ENCODE data around the gene ZNF384. TPM values are rescaled to one million over a fixed set of nuclear protein-coding genes. Genes with fewer than 3 reads are reported as not detected.

The ZNF384 gene
- total and polyA plus RNA-seq, 7 donors: 22.0 to 44.9 (median 26.2) TPM

DNA sequence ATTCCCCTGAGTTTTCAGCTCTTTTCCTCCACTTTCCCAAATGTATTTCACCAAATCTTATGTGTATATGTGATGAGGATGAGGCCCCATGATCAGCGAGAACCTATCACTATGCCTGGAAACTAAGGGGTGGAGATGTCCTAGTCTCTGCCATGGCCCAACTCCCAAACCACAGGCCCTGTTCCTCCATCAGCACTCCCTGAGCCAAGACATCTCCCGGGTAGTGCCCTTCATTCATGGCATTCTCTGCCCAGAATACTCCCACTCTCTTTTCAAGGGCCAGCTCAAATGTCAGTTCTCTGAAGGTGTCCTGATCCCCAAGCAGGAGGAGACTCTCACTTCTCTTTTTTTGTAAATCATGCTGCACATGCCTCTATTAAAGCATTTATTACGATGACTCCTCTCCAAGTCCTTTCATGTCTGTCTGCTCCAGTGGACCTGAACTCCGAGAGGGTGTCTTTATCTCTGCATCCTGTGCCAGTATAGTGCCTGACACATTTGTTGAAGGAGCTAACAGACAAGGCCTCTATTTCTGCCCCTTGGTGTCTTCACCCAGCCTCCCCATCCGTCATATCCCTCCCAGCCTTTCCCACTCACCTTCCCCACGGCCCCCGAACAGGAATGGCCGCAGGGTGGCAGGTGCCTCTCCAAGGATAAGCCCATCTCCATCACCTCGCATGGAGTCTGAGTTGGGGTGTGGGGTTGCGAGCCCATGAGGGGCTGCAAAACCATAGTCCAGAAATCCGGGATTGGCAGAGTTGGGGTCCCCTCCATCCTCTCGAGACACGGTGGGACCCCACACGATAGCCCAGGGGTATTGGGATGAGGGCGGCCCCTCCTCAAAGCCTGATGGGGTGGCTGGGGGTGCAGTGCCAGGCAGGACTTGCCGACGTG lies 7.8 kb upstream of the ZNF384 start:
- Histone ChIP-seq H3K4me3 (no peak overlapping the region), H3K27me3 (ENCODE audit: insufficient read depth in 3 of 3, low read length in 2 of 3) (peaks cover 0 to 65% (median 28%) of the 10 kb centered on the region in 3 donors), H3K27ac (no peak overlapping the region), H3K4me1 (no peaks in the 10 kb centered on the region), H3K36me3 (ENCODE audit: insufficient read depth in 1 of 2, low read depth in 1 of 2) (no peaks in the 10 kb centered on the region), H3K9me3 (no peaks in the 10 kb centered on the region)
- ATAC-seq (no peak), DNase-seq (no peak)
- 76 to 78% (median 78%) methylated on average over 17 of the region's 17 CpGs for WGBS, 3 donors
- intact Hi-C loops (cut with DNase I): no loop called here
- TF ChIP-seq, protein P1, sequence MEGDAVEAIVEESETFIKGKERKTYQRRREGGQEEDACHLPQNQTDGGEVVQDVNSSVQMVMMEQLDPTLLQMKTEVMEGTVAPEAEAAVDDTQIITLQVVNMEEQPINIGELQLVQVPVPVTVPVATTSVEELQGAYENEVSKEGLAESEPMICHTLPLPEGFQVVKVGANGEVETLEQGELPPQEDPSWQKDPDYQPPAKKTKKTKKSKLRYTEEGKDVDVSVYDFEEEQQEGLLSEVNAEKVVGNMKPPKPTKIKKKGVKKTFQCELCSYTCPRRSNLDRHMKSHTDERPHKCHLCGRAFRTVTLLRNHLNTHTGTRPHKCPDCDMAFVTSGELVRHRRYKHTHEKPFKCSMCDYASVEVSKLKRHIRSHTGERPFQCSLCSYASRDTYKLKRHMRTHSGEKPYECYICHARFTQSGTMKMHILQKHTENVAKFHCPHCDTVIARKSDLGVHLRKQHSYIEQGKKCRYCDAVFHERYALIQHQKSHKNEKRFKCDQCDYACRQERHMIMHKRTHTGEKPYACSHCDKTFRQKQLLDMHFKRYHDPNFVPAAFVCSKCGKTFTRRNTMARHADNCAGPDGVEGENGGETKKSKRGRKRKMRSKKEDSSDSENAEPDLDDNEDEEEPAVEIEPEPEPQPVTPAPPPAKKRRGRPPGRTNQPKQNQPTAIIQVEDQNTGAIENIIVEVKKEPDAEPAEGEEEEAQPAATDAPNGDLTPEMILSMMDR (IDR thresholded peaks at IDR 0.05): no peak

DNA sequence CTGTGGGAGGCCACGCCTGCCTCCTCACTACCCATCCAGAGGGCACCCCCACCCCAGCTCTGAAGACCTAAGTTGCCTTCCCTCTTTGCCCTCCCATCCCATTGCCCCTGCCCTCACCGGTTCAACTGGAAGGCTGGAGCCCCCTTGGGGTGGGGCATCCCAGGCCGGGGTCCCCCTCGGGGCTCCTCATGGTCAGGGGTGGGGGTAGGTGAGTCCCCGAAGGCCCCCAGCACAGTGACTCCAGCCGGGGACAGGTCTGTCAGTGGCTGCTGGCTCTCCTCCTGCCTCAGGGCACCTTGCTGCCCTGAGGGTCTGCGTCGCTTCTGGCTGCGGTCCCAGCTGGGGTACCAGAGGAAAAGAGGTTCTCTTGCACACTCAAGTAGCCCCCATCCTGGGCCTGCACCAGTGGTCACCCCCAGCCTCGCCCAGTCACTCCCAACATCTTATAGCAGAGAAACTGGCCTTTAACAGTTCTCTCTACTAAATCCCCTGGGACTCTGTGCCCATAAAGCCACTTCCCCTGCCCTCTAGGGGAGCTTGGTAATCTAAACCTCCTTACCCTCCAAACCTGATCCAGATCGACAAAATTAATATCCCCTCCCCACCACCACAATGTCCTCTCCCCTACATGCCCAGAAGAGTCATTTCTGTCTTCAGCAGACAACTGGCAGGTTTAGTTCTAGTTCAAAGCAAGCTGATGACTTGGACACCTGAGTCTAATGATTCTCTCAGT lies 6.3 kb upstream of the ZNF384 start:
- Histone ChIP-seq H3K9me3 (no peaks in the 10 kb centered on the region), H3K27ac (no peak overlapping the region), H3K36me3 (ENCODE audit: insufficient read depth in 1 of 2, low read depth in 1 of 2) (no peaks in the 10 kb centered on the region), H3K27me3 (ENCODE audit: insufficient read depth in 3 of 3, low read length in 2 of 3) (peaks cover 0 to 50% (median 19%) of the 10 kb centered on the region in 3 donors), H3K4me3 (no peak overlapping the region), H3K4me1 (peaks cover 3% of the 10 kb centered on the region)
- WGBS, 3 donors: 65 to 75% (median 69%) methylated on average over 11 of the region's 11 CpGs
- TF ChIP-seq, protein P1 (IDR thresholded peaks at IDR 0.05): no peak
- intact Hi-C loops (cut with DNase I): no loop called here
- no peak for ATAC-seq
- no peak for DNase-seq

DNA sequence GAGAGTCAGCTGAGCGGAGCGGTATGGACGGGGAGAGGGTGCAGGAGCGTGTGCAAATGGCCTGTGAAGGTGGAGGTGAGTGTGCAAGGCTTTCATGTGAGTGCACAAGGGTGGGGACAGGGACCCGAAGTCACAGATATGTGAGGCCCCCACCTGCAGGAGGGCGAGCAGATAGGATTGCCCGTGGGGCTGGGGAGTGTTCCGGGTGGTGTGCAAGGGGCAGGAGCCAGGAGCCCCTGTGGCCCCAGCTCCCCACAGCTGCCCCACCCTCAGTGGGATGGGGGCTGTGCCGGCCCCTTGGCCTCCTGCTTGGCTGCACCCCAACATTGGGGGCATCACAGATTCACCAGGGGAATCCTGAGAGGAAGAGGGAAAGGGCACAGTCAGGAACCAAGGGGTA lies 5.5 kb upstream of the ZNF384 start:
- 72 to 89% (median 75%) methylated on average over 9 of the region's 9 CpGs for WGBS, 3 donors
- ATAC-seq (no peak), DNase-seq (no peak)
- peaks cover 9% of the 10 kb centered on the region for H3K4me1 ChIP-seq
- H3K36me3 ChIP-seq (ENCODE audit: insufficient read depth in 1 of 2, low read depth in 1 of 2): no peaks in the 10 kb centered on the region
- H3K4me3 ChIP-seq: no peak overlapping the region
- intact Hi-C loops (cut with DNase I): loop anchor here in 1 of 2 donors (5.0 kb wide), 1 partner anchor 77 kb away; no protein-coding TSS in a partner anchor
- peaks cover 0 to 43% (median 12%) of the 10 kb centered on the region in 3 donors for H3K27me3 ChIP-seq (ENCODE audit: insufficient read depth in 3 of 3, low read length in 2 of 3)
- TF ChIP-seq, protein P1 (IDR thresholded peaks at IDR 0.05): no peak
- no peaks in the 10 kb centered on the region for H3K9me3 ChIP-seq
- H3K27ac ChIP-seq: no peak overlapping the region

DNA sequence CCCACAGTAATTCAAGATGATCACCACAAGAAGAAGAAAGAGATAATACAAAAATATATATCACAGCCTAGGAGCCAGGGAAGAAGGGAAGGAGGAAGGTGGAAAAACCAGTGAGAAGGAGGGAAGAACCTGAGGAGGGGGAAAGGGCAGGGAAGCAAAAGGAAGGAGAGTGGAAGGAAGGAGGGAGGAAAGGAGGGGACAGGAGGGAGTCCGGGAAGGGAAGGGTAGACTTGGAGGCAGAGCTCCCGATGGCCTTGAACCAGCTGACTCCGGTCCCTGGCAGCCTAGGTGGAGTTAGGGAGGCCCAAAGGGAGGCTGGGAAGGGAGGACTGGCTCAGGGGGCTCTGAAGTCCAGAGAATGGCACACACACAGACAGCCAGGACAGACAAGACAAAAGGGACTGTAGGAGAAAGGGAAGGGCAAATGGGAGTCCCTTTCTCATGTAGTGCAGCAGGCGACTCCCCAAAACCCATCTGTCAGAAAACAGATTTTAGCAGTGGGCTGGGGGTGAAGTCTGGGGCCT lies 4.7 kb upstream of the ZNF384 start:
- Histone ChIP-seq H3K36me3 (ENCODE audit: insufficient read depth in 1 of 2, low read depth in 1 of 2) (no peaks in the 10 kb centered on the region), H3K4me1 (peaks cover 9% of the 10 kb centered on the region), H3K27ac (no peak overlapping the region), H3K4me3 (no peak overlapping the region), H3K27me3 (ENCODE audit: insufficient read depth in 3 of 3, low read length in 2 of 3) (peaks cover 0 to 34% (median 7%) of the 10 kb centered on the region in 3 donors), H3K9me3 (no peaks in the 10 kb centered on the region)
- intact Hi-C loops (cut with DNase I): loop anchor here in 1 of 2 donors (5.0 kb wide), 1 partner anchor 77 kb away; no protein-coding TSS in a partner anchor
- TF ChIP-seq, protein P1 (IDR thresholded peaks at IDR 0.05): no peak
- 55 to 75% (median 60%) methylated on average over 4 of the region's 4 CpGs for WGBS, 3 donors
- DNase-seq: no peak
- no peak for ATAC-seq

Data from psoas muscle (tissue), 8 donors.